ENCODE data around the gene DISC1.

DNA sequence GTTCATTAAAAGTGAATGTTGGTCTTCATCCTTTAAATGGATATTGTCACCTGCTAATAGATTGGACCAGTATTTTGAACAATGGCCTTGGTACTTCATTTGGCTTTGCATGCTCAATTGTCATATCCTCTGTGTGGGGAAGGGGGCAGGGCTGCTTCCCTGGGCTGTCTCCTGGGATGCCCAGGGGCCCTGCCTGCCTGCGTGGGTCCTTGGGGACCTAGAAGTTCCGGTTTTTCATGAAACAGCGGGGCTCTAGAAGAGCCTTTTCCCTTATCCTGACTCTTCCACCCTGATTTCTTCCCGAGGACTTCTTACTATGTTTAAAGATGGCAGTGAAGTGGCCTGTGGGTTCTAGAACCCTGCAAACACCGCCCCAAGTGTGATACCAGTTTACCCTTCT, 97.5 kb downstream of the DISC1 start:
- TF ChIP-seq STAT1 (IDR thresholded peaks at IDR 0.05; ENCODE audit: unreplicated experiment) = no peak
- TF ChIP-seq, protein P1, sequence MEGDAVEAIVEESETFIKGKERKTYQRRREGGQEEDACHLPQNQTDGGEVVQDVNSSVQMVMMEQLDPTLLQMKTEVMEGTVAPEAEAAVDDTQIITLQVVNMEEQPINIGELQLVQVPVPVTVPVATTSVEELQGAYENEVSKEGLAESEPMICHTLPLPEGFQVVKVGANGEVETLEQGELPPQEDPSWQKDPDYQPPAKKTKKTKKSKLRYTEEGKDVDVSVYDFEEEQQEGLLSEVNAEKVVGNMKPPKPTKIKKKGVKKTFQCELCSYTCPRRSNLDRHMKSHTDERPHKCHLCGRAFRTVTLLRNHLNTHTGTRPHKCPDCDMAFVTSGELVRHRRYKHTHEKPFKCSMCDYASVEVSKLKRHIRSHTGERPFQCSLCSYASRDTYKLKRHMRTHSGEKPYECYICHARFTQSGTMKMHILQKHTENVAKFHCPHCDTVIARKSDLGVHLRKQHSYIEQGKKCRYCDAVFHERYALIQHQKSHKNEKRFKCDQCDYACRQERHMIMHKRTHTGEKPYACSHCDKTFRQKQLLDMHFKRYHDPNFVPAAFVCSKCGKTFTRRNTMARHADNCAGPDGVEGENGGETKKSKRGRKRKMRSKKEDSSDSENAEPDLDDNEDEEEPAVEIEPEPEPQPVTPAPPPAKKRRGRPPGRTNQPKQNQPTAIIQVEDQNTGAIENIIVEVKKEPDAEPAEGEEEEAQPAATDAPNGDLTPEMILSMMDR (conservative IDR thresholded peaks at IDR 0.05; ENCODE audit: low read depth in 2 of 2) = no peak
